Activated gamma-delta T cell treated with anti-CD3 and anti-CD28 coated beads, Interleukin-2, amount 50 U/mL, for 16 hours (primary cell): ENCODE measurements around the gene PVALEF.

Experiments
- DNase-seq: peaks from one replicate; pipeline ENCODE4 v3.0.0-alpha.2; 2020; ENCODE audit warnings: low read depth

The PVALEF gene

GRCh38 chr17:81197409-81197795 lies 32.1 kb downstream of the PVALEF start:
- DNase-seq, result no peak

DNA sequence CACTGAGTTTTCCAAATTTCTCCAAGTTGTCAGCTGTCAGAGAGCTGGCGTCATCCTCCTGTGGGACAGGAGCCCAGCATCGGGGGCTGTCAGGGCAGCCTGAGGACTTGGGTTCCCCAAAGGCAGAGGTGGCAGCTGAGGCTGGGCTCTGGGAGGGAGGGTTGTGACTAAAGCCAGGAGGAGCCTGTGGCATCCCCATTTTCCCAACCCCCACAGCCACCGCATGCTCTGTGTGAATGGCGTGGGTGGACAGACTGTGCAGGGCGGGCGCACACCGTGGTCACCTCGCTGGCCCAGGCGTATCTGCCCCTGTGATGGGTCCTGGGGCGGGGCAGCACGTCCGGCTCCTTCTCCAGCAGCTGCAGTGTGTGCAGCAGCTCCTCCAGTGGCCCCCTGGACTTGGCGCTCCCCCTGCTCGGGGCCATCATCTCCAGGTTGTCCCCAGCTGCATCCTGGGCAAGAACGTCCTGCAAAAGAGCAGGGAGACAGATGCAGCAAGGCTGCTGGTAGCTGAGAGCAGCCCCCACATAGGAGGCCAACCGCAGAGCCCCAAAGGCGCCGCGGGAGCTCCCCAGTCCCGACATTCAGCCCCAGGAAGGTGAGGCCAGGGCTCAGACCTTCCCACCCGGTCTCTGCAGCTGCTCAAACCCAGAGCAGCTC lies 32.7 kb downstream of the PVALEF start:
- no peak for DNase-seq

GRCh38 chr17:81198826-81199481 lies 33.6 kb downstream of the PVALEF start:
- DNase-seq, result no peak

- no peak for DNase-seq
Measured at GRCh38 chr17:81199482-81199830, 34.1 kb downstream of the PVALEF start.

DNA sequence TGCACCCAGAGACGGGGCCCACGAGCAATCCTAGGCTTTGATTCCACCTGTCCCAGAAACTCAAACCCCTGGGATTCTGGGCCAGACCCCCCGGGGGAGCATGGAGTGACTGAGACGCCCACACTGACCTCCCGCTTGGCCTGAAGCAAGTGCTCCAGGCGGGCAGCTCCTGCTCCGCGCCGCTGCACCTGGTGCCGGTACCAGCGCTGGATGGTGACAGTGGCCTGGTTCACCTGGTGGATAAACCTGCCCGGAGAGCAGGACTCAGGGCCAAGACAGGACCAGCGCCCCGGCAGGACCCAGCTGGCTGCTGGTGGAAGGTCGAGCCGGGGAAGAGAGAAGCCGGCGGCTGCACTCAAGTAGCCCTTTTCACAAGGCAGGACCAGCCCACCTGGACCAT lies 34.9 kb downstream of the PVALEF start:
- DNase-seq, result no peak

DNA sequence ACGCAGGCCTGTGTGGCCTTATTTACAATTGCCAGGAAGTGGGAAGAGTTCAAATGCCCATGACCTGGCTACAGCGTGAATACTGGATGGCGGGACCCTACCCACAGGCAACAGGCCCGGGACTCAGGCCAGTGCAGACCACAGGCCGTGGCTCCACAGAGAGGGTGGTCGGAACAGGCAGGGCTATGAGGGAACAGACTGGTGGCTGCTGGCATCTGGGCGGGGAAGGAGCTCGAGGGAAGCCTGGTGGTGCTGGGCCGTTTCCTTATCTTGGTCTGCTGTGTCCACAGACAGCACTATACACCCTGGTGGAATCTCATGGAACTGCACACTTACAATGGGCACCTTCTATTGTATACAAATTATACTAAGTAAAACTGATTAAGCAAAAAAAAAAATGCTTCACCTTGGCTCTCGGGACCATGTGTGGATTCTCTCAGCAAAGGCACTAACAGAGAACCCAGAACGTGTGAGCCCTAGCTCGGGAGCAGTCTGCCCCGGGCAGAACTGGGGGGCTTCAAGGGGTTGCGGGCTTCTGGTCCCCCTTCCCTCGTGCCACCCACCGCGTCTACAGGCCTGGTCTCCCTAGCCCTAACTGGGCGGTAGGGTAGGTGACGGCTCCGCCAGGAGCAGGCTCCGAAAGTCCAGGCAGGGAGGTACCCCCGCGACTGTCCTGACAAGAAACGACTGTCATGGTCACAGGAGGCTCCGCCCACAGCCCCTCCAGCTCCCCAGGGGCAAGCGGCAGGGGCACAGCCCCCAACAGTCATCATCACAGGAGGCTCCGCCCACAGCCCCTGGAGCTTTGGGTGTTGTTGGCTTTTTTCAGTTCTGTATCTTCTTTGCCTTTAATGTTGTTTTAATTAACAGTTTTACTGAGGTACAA lies 35.6 kb downstream of the PVALEF start:
- DNase-seq, result no peak

DNA sequence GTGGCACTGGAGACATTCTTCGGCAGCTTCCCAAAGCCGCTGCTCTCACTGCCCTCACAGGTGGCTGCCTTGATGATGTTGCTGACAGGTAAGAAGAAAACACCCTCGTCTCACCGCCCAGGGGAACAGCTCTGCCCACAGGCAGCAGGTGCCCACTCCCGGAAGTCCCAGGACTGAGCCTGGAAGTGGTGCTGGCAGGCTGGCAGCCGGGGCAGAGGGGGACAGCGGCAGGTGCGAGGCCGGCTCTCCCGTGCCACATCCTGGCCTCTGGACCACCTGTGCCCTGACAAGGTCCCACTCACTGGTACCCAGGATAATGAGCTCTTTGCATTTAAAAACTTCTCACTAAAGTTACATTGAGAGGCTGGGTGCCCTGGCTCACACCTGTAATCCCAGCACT lies 37.0 kb downstream of the PVALEF start:
- no peak for DNase-seq

- no peak for DNase-seq
Measured at GRCh38 chr17:81203136-81203535, 37.8 kb downstream of the PVALEF start.

GRCh38 chr17:81204578-81204977 lies 39.3 kb downstream of the PVALEF start:
- DNase-seq, result no peak

DNA sequence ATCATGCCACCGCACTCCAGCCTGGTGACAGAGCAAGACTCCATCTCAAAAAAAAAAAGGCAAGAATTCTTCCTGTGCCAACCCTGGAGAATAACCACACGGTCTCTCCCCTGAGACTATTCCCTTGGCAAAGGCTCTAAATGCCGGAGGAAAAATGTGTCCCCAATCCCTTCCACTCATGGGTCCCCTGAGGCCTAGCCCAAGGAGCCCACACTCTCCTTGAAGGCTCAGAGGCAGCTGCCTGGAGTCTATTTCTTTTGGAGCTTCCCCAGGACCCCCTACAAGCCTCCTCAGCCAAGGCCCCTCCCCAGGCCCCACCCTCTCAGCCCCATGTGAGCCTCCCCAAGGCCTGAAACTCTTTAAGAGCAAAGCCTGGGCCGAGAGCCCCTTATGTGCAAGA lies 40.9 kb downstream of the PVALEF start:
- DNase-seq, result no peak

DNA sequence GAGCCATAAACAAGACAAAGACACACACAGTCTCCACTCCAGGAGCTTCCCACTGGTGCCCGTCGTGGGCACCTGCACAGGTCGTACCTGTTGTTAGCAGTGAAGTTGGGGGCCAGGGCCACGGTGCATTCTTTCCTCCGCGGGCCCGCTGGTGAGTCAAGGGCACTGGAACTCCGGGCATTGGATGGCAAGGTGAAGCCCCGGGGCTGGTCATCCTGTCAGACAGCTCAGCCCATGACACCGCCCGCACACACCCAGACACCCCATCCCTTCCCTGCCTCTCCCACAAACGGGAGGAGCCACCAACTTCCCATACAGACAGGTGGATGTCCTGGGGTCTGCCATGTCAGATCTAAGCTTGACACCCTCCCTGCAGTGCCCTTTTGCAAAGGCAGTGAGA lies 41.4 kb downstream of the PVALEF start:
- DNase-seq, result no peak

- DNase-seq, result no peak
Measured at GRCh38 chr17:81207610-81208581, 42.6 kb downstream of the PVALEF start.

- no peak for DNase-seq
Measured at GRCh38 chr17:81208651-81209050, 43.3 kb downstream of the PVALEF start.

DNA sequence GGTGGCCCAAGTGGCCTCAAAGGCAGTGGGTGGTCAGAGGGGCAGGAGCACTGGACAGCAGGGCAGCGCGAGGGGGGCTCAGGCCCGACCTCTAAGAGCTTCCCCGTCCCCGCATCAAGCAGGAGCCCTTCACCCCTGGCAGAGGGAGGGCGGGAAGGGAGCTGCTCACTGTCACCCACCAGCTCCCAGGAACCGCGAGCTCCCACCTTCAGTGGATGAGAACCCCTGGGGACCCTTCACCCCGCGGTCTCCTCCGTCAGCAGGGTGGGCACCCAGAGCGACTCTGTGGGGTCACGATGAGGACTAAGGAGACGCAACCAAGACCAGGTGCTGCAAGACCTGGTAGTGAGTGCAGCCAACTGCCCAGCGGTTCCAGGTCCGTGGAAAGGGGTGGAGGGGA lies 43.8 kb downstream of the PVALEF start:
- DNase-seq, result no peak

DNA sequence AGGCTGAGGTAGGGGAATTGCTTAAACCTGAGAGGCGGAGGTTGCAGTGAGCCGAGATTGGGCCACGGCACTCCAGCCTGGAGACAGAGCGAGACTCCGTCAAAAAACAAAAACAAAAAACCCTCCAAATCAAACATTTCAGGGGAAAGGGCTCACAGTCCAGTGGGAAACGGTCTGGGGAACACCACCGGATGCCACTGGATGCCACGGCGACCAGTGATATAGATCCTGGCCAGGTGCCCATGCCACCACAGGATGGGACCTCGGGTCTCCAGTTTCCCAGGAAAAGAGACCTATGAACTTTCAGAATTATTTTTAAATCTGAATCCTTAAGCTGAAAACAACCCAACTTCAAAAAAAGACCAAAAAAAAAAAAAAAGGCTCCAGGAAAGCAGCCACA lies 45.2 kb downstream of the PVALEF start:
- DNase-seq, result no peak

DNA sequence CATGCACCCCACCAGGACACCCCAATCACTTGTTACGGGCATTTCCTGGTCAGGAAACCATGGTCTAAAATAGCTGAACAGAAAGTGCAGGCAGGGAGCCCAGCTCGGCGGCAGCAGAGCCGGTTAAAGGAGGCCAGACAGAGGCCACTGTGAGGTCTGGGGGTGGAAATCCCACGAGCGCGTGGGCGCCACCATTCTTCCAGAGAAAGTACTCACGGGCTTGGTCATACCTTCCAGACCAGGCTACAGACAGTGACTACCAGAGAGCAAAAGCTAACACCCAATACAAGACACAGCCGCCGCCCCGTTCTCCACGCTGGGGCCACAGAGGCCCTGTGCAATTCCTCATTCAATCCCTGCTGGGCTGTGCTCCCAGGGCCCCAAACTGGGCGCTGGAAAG lies 45.6 kb downstream of the PVALEF start:
- no peak for DNase-seq

- DNase-seq, result no peak
Measured at GRCh38 chr17:81212365-81212764, 47.1 kb downstream of the PVALEF start.

DNA sequence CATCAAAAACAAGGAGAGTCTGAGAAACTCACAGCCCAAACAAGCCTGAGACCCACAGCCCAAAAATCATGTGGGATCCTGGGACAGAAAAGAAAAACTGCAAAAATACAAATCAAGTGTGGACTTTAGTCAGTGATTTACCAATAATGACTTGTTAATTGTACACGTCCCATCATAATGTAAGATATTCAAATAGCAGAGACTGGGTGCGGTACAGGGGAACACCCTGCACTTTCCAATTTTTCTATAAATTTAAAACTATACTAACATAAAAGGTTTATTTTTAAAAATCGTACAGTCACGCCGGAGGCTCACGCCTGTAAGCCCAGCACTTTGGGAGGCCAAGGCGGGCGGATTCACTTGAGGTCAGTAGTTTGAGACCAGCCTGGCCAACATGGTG lies 48.7 kb downstream of the PVALEF start:
- DNase-seq, result no peak

DNA sequence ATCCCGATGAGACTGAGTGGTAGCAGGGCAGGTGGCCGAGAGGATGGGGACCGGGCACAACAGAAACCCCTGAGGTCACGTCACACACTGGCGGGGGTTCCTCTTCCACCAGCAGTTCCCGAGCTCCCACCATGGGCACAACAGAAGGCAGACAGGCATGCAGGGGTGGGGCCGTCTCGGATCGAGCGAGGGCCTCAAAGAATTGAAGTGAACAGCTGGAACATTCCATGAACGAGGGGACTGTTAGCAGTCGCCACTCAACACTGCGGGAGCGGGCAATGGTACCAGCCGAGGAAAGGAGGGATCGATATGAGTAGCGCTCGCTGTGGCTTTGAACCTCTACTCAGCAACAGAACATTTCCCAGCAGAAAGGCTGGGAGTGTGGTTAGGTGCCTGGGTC lies 52.2 kb downstream of the PVALEF start:
- no peak for DNase-seq

GRCh38 chr17:81218459-81218858 lies 53.2 kb downstream of the PVALEF start:
- no peak for DNase-seq

DNA sequence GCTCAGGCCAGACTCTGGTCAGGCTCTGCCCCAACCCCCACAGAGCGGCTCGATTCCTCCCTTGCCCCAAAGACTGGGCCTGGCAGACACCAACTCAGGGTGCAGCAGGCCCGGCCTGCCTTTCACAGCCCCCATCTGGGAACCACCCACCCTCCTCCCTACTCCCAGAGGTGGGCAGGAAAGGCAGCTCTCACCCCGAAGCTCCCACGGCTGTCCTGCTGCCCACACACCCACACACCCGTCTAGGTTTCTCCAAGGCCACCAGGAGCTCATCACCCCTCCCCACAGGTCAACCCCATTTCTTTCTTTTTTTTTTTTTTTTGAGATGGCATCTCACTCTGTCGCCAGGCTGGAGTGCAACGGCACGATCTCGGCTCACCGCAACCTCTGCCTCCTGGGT lies 53.7 kb downstream of the PVALEF start:
- no peak for DNase-seq
